Thyroid gland (tissue), 4 donors: ENCODE data around the gene ATF7IP. TPM values are rescaled to one million over a fixed set of nuclear protein-coding genes. Genes with fewer than 3 reads are reported as not detected.
"Not testable (repeated sequence)": the region's sequence is repeated elsewhere in the genome, so short reads cannot be mapped to it uniquely, and the experiment has no call there.

ENCODE experiments used
- DNase-seq, 2 donors: peaks; one replicate each; pipeline ENCODE4 v3.0.0-alpha.2; 2019
- H3K27ac ChIP-seq, 3 donors: fragments of 200-600 bp; sonication (generic); 1 replicate in 2 of 3; 2 replicates in 1 of 3; pipeline ENCODE4 v1.5.1; 2016 to 2019; ENCODE audit warnings: mild to moderate bottlenecking in 1 of 3, moderate library complexity in 1 of 3
- H3K27me3 ChIP-seq: fragments of 200-600 bp; sonication (generic); one replicate; pipeline ENCODE4 v1.5.1; 2019
- H3K36me3 ChIP-seq, 2 donors: fragments of 200-600 bp; sonication (generic); one replicate each; pipeline ENCODE4 v1.5.1; 2016 to 2019
- H3K4me1 ChIP-seq, 2 donors: fragments of 200-600 bp; sonication (generic); one replicate each; pipeline ENCODE4 v1.5.1; 2017 to 2019
- H3K4me3 ChIP-seq, 3 donors: fragments of 200-600 bp; sonication (generic); replicated peaks in 1 of 3; 1 replicate in 2 of 3; 2 replicates in 1 of 3; pipeline ENCODE4 v1.5.1; 2016; ENCODE audit warnings: mild to moderate bottlenecking in 1 of 3
- H3K9me3 ChIP-seq: fragments of 200-600 bp; sonication (generic); one replicate; pipeline ENCODE4 v1.5.1; 2017
- CTCF ChIP-seq, 6 experiments: fragments of 200-600 bp in 3 of 6; fragments of 450-650 bp in 3 of 6; sonication (generic) in 3 of 6; IDR thresholded peaks; one replicate each; pipeline ENCODE4 v1.5.1; 2016 to 2019; ENCODE audit warnings: antibody characterized with exemption in 6 of 6, mild to moderate bottlenecking in 2 of 6, inconsistent platforms in 1 of 6, moderate library complexity in 1 of 6
- POLR2A ChIP-seq, 2 donors: fragments of 450-650 bp; IDR thresholded peaks; one replicate each; pipeline ENCODE4 v1.6.1; 2017; ENCODE audit warnings: antibody characterized with exemption in 2 of 2, mild to moderate bottlenecking in 2 of 2, moderate library complexity in 1 of 2
- WGBS, 2 donors: methylation state at CpG; one replicate each; pipeline ENCODE4 v1.1.5; 2017; 5-methylcytosine and 5-hydroxymethylcytosine counted together
- intact Hi-C: fragments of 100-400 bp; cut with DNase I; formaldehyde crosslinking; loops from one replicate; pipeline ENCODE4 v1.15.1; 2023
- total RNA-seq, 4 donors: library from RNA; depleted of rRNA; stranded (reverse); fragments of >200 nt; gene quantifications; one replicate each; pipeline ENCODE4 v1.2.3, GENCODE V29; 2016

ATF7IP gene
- total RNA-seq, 4 donors from 2014 or later, result 64.4 to 87.2 (median 76.2) TPM

DNA sequence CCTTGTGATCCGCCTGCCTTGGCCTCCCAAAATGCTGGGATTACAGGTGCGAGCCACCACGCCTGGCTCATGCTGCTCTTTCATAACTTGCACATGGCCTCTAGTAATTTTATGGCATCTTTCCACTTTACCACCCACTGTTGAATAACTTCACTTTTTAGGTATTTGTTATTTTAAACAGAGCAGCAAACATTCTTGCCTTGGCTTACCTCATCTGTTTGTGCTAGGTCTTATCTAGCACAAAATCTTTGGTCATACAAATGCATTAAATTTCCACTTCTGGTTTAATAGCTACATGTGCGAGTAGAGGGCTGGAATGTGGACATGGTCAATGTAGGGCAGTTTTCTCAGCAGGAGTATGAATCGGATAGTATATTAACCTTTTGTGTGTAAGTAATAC is 38.8 kb upstream of the ATF7IP start:
- Histone ChIP-seq H3K27ac (no peak overlapping the region), H3K4me1 (no peaks in the 10 kb centered on the region), H3K4me3 (no peak overlapping the region), H3K27me3 (no peaks in the 10 kb centered on the region), H3K36me3 (no peaks in the 10 kb centered on the region), H3K9me3 (no peaks in the 10 kb centered on the region)
- no peak for DNase-seq
- intact Hi-C loops, result no loop called here
- WGBS, 2 donors, result 95 to 96% methylated on average over 5 of the region's 5 CpGs
- no peak for TF ChIP-seq POLR2A (IDR thresholded peaks at IDR 0.05)
- no peak for TF ChIP-seq CTCF (IDR thresholded peaks at IDR 0.05)

GRCh38 chr12:14327711-14328110 is 37.8 kb upstream of the ATF7IP start:
- no peaks in the 10 kb centered on the region for H3K36me3 ChIP-seq
- WGBS, 2 donors, result 48 to 71% methylated on average over 1 of the region's 1 CpG
- no peaks in the 10 kb centered on the region for H3K9me3 ChIP-seq
- H3K4me1 ChIP-seq, result no peaks in the 10 kb centered on the region
- TF ChIP-seq CTCF (IDR thresholded peaks at IDR 0.05), result no peak
- TF ChIP-seq POLR2A (IDR thresholded peaks at IDR 0.05), result no peak
- H3K27ac ChIP-seq, result no peak overlapping the region
- no peak overlapping the region for H3K4me3 ChIP-seq
- H3K27me3 ChIP-seq, result no peaks in the 10 kb centered on the region
- intact Hi-C loops, result no loop called here
- no peak for DNase-seq

- H3K4me3 ChIP-seq, result no peak overlapping the region
- H3K27me3 ChIP-seq, result no peaks in the 10 kb centered on the region
- TF ChIP-seq CTCF (IDR thresholded peaks at IDR 0.05) (no peak), POLR2A (IDR thresholded peaks at IDR 0.05) (no peak)
- no peak overlapping the region for H3K27ac ChIP-seq
- no peaks in the 10 kb centered on the region for H3K36me3 ChIP-seq
- no peak for DNase-seq
- WGBS, 2 donors, result 90 to 93% methylated on average over 5 of the region's 5 CpGs
- intact Hi-C loops, result no loop called here
- H3K9me3 ChIP-seq, result no peaks in the 10 kb centered on the region
- no peaks in the 10 kb centered on the region for H3K4me1 ChIP-seq
Observed at GRCh38 chr12:14332482-14332881, 33.0 kb upstream of the ATF7IP start.

DNA sequence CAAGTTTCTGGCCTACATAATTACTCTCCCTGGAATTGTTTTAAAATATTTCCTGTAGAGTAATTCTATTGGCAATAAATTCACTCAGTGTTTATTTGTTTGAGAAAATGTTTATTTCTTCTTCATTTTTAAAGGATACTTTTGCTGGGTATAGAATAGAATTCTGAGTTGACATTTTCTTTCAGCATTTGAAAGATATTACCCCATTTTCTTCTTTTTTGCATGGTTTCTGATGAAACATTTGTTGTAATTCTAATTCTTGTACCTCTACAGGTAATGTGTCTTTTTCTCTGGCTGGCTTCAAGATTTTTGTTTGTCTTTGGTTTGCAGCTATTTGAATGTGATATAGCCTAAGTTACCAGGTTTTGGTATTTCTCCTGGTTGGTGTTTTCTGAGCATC is 25.1 kb upstream of the ATF7IP start:
- no peaks in the 10 kb centered on the region for H3K36me3 ChIP-seq
- intact Hi-C loops, result no loop called here
- TF ChIP-seq CTCF (IDR thresholded peaks at IDR 0.05) (no peak), POLR2A (IDR thresholded peaks at IDR 0.05) (no peak)

GRCh38 chr12:14351524-14351923 is 14.0 kb upstream of the ATF7IP start:
- 97 to 98% methylated on average over 4 of the region's 4 CpGs for WGBS, 2 donors
- not testable (repeated sequence) for H3K9me3 ChIP-seq, H3K27ac ChIP-seq, H3K36me3 ChIP-seq, H3K4me3 ChIP-seq, H3K27me3 ChIP-seq, H3K4me1 ChIP-seq, DNase-seq
- intact Hi-C loops, result loop anchor here (10.0 kb wide), 1 partner anchor 87 kb away; no protein-coding TSS in a partner anchor

More for the DNA sequence above, 25.1 kb upstream of the ATF7IP start:
- H3K4me1 ChIP-seq, result no peaks in the 10 kb centered on the region
- no peak for DNase-seq
- H3K27me3 ChIP-seq, result no peaks in the 10 kb centered on the region
- no peak overlapping the region for H3K4me3 ChIP-seq
- no peaks in the 10 kb centered on the region for H3K9me3 ChIP-seq
- no peak overlapping the region for H3K27ac ChIP-seq

- H3K9me3 ChIP-seq, H3K27ac ChIP-seq, DNase-seq, H3K36me3 ChIP-seq, H3K27me3 ChIP-seq, H3K4me3 ChIP-seq: not testable (repeated sequence)
- WGBS, 2 donors, result 100% methylated on average over 1 of the region's 1 CpG
- H3K4me1 ChIP-seq, result peaks cover 3 to 14% of the 10 kb centered on the region in 2 donors
- intact Hi-C loops, result loop anchor here (10.0 kb wide), 1 partner anchor 87 kb away; no protein-coding TSS in a partner anchor
Observed at GRCh38 chr12:14352066-14352465, 13.4 kb upstream of the ATF7IP start.

DNA sequence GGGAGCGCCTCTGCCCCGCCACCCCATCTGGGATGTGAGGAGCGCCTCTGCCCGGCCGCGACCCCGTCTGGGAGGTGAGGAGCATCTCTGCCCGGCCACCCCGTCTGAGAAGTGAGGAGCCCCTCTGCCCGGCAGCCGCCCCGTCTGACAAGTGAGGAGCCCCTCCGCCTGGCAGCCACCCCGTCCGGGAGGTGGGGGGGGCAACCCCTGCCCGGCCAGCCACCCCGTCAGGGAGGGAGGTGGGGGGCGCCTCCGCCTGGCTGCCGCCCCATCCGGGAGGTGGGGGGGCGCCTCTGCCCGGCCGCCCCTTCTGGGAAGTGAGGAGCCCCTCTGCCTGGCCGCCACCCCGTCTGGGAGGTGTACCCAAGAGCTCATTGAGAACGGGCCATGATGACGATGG is 10.8 kb upstream of the ATF7IP start:
- intact Hi-C loops, result loop anchor here (10.0 kb wide), 1 partner anchor 90 kb away; no protein-coding TSS in a partner anchor

More for the DNA sequence above, 10.8 kb upstream of the ATF7IP start:
- not testable (repeated sequence) for H3K27ac ChIP-seq, H3K27me3 ChIP-seq, DNase-seq, H3K36me3 ChIP-seq, H3K4me3 ChIP-seq, H3K9me3 ChIP-seq
- 94 to 97% methylated on average over 4 to 12 of the region's 28 CpGs for WGBS, 2 donors
- peaks cover 13 to 24% of the 10 kb centered on the region in 2 donors for H3K4me1 ChIP-seq
